ENCODE measurements around the gene MAST4.

DNA sequence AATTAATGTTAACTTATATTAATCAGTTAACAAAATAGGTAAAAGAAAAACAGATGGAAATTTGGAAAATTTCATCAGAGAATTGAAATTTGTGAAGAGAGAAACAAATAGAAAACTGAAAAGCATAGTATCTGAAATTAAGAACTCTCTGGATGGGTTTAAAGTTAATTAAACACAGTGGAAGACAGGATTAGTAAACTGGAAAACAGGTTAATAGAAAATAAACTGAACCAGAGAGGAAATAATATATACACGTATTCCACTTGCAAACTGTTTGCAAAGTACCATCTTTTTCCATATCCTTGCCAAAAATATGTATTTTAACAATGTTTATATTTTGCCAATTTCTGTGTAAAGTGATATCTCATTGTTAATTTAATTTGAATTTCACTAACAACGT is 342.9 kb downstream of the MAST4 start:
- TF ChIP-seq, protein P1, sequence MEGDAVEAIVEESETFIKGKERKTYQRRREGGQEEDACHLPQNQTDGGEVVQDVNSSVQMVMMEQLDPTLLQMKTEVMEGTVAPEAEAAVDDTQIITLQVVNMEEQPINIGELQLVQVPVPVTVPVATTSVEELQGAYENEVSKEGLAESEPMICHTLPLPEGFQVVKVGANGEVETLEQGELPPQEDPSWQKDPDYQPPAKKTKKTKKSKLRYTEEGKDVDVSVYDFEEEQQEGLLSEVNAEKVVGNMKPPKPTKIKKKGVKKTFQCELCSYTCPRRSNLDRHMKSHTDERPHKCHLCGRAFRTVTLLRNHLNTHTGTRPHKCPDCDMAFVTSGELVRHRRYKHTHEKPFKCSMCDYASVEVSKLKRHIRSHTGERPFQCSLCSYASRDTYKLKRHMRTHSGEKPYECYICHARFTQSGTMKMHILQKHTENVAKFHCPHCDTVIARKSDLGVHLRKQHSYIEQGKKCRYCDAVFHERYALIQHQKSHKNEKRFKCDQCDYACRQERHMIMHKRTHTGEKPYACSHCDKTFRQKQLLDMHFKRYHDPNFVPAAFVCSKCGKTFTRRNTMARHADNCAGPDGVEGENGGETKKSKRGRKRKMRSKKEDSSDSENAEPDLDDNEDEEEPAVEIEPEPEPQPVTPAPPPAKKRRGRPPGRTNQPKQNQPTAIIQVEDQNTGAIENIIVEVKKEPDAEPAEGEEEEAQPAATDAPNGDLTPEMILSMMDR (IDR thresholded peaks at IDR 0.05), result no peak
- TF ChIP-seq EZH2 (IDR thresholded peaks at IDR 0.05; ENCODE audit: borderline replicate concordance, insufficient read depth, low read depth, low read length, poor library complexity, severe bottlenecking), result no peak

Measured in B cell (primary cell).